Measurements from ENCODE around the gene GON4L.
"Not testable (repeated sequence)": the region's sequence is repeated elsewhere in the genome, so short reads cannot be mapped to it uniquely, and the experiment has no call there.

Gene GON4L

DNA sequence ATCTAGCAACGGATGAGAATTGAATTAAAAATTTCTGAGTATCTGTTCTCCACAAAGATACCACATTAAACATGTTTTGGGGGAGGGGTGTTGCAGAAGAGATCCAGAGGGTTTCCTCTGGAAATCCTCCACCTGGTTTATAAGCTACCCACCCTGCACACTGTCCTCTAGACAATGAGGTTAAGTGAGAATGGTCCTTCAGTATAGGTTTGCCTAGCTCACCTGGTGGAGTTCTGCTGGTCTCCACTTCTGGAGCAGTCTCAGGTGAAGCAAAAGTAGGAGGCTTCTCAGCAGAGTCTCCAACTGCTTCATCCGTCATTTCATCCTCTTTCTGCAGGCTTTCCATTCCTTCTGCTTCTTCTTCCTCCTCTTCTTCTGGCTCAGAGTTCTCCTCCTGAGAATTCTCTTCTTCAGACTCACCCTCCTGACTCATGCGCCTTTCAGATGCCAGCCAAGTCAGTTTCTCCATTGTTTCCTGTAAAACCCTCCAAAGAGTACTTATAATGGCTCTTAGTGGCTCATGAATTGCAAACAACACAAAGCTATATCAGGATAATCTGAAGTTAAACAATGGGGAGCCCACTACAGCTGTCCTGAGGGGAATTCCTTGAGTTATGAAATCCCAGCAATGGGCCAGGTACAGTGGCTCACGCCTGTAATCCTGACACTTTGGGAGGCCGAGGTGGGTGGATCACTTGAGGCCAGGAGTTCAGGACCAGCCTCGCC, 93.8 kb downstream of the GON4L start:
- not testable (repeated sequence) for H4K5ac ChIP-seq (ENCODE audit: low read length); H2AK5ac ChIP-seq (ENCODE audit: low read length); H2BK120ac ChIP-seq (ENCODE audit: low read depth, low read length); H3K4me2 ChIP-seq (ENCODE audit: low read length); H4K8ac ChIP-seq (ENCODE audit: low read depth, low read length); H2BK5ac ChIP-seq (ENCODE audit: low read length); H3K27ac ChIP-seq (ENCODE audit: low read depth, low read length); H3K79me2 ChIP-seq (ENCODE audit: control insufficient read depth, insufficient read depth, low read length); H3K56ac ChIP-seq (ENCODE audit: low read length); H3K9ac ChIP-seq (ENCODE audit: low read length); H3K4me3 ChIP-seq (ENCODE audit: low read length); H3K23ac ChIP-seq (ENCODE audit: low read length); H3K27me3 ChIP-seq (ENCODE audit: insufficient read depth, low read length, poor library complexity); H3K4ac ChIP-seq (ENCODE audit: low read depth, low read length); H3K79me1 ChIP-seq (ENCODE audit: low read length); H3K18ac ChIP-seq (ENCODE audit: low read length); H2BK15ac ChIP-seq (replicated peaks; ENCODE audit: low read depth); H3K4me1 ChIP-seq (ENCODE audit: control insufficient read depth, low read depth, low read length)
- peaks cover 14% of the 10 kb centered on the region for H3K36me3 ChIP-seq (ENCODE audit: control insufficient read depth, insufficient read depth, low read length)
- DNase-seq, result peak; percentile 80
- WGBS (ENCODE audit: extremely low coverage, insufficient coverage, low lambda C conversion rate), result no CpG with 5 or more reads among the region's 6 CpGs

DNA sequence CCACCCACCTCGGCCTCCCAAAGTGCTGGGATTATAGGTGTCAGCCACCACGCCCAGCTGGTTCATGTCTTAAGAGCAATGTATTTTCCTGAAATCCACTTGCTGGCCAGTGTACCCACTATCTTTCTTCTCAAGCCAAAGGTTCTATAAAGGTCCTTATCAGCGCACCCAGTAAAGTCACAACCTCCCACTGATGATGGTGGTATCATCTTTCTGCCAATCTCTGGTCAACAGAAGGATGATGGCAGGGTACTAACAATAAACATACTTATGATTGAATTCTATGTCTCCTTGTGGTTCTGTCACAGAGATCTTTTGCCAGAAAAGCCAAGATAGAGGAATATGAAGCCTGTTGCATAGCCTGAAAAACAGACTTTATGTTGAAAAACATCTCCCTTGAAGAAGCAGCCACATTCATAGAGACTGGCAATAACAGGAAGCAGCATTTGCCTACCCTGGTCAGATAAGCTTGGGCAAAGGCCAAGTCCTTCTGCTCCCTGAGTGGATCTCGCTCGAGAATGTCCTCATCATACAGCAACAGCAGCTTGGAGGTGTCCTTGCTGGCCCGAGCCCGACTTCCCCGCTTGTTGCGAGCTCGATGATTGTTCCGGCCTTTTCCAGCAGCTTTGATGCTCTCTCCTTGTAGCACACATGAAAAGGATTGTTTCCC, 95.1 kb downstream of the GON4L start:
- no peak overlapping the region for H2AK5ac ChIP-seq (ENCODE audit: low read length)
- no peak overlapping the region for H3K4me2 ChIP-seq (ENCODE audit: low read length)
- no peaks in the 10 kb centered on the region for H3K79me2 ChIP-seq (ENCODE audit: control insufficient read depth, insufficient read depth, low read length)
- no peak overlapping the region for H2BK15ac ChIP-seq (replicated peaks; ENCODE audit: low read depth)
- H3K4me3 ChIP-seq (ENCODE audit: low read length), result no peak overlapping the region
- H3K56ac ChIP-seq (ENCODE audit: low read length), result no peak overlapping the region
- H3K4me1 ChIP-seq (ENCODE audit: control insufficient read depth, low read depth, low read length), result no peaks in the 10 kb centered on the region
- H3K36me3 ChIP-seq (ENCODE audit: control insufficient read depth, insufficient read depth, low read length), result peaks cover 14% of the 10 kb centered on the region
- no peak for DNase-seq
- no CpG with 5 or more reads among the region's 11 CpGs for WGBS (ENCODE audit: extremely low coverage, insufficient coverage, low lambda C conversion rate)
- no peaks in the 10 kb centered on the region for H3K79me1 ChIP-seq (ENCODE audit: low read length)
- H3K27me3 ChIP-seq (ENCODE audit: insufficient read depth, low read length, poor library complexity), result no peaks in the 10 kb centered on the region
- no peak overlapping the region for H3K18ac ChIP-seq (ENCODE audit: low read length)
- no peak overlapping the region for H3K27ac ChIP-seq (ENCODE audit: low read depth, low read length)
- H2BK5ac ChIP-seq (ENCODE audit: low read length), result no peak overlapping the region
- H3K23ac ChIP-seq (ENCODE audit: low read length), result no peak overlapping the region
- no peak overlapping the region for H4K8ac ChIP-seq (ENCODE audit: low read depth, low read length)
- H3K4ac ChIP-seq (ENCODE audit: low read depth, low read length), result no peak overlapping the region
- H2BK120ac ChIP-seq (ENCODE audit: low read depth, low read length), result no peak overlapping the region
- H4K5ac ChIP-seq (ENCODE audit: low read length), result no peak overlapping the region
- no peak overlapping the region for H3K9ac ChIP-seq (ENCODE audit: low read length)

DNA sequence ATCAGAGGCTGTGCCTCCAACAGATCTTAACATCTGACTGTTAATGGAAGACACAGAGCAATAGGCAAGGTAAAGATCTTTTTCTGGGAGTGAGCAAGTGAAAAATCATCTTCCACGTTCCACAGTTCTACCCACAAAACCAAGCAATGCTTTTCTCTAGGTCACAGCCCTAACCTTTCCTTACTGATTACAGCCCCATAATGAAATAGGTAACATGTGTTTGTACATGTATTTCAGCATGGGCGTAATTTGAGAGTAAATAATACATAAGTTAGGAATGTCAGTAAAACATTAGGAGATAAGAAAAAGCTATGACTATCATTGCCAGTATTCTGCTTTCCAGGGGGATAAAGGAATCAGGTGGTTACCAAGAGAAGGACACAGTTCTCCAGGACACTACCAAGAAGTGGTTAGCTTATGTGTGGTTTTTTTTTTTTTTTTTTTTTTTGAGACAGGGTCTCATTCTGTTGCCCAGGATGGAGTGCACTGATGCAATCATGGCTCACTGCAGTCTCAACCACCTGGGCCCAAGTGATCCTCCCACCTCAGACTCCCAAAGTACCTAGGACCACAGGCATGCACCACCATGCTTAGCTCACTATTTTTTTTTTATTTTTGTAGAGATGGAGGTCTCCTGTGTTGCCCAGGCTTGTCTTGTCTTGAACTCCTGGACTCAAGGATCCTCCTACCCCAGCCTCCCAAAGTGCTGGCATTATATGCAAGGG, 96.1 kb downstream of the GON4L start:
- H3K56ac ChIP-seq (ENCODE audit: low read length), result no peak overlapping the region
- no peak overlapping the region for H4K8ac ChIP-seq (ENCODE audit: low read depth, low read length)
- H3K18ac ChIP-seq (ENCODE audit: low read length), result no peak overlapping the region
- H3K27ac ChIP-seq (ENCODE audit: low read depth, low read length), result no peak overlapping the region
- H3K79me2 ChIP-seq (ENCODE audit: control insufficient read depth, insufficient read depth, low read length), result no peaks in the 10 kb centered on the region
- H2BK15ac ChIP-seq (replicated peaks; ENCODE audit: low read depth), result no peak overlapping the region
- H3K27me3 ChIP-seq (ENCODE audit: insufficient read depth, low read length, poor library complexity), result no peaks in the 10 kb centered on the region
- DNase-seq, result no peak
- no peak overlapping the region for H3K4me3 ChIP-seq (ENCODE audit: low read length)
- H4K5ac ChIP-seq (ENCODE audit: low read length), result no peak overlapping the region
- no peak overlapping the region for H3K23ac ChIP-seq (ENCODE audit: low read length)
- H3K4ac ChIP-seq (ENCODE audit: low read depth, low read length), result no peak overlapping the region
- no peak overlapping the region for H2BK120ac ChIP-seq (ENCODE audit: low read depth, low read length)
- no CpG with 5 or more reads among the region's 2 CpGs for WGBS (ENCODE audit: extremely low coverage, insufficient coverage, low lambda C conversion rate)
- H3K9ac ChIP-seq (ENCODE audit: low read length), result no peak overlapping the region
- no peak overlapping the region for H2AK5ac ChIP-seq (ENCODE audit: low read length)
- H3K36me3 ChIP-seq (ENCODE audit: control insufficient read depth, insufficient read depth, low read length), result peaks cover 12% of the 10 kb centered on the region
- H3K4me2 ChIP-seq (ENCODE audit: low read length), result no peak overlapping the region
- no peaks in the 10 kb centered on the region for H3K79me1 ChIP-seq (ENCODE audit: low read length)
- H2BK5ac ChIP-seq (ENCODE audit: low read length), result no peak overlapping the region
- H3K4me1 ChIP-seq (ENCODE audit: control insufficient read depth, low read depth, low read length), result no peaks in the 10 kb centered on the region

DNA sequence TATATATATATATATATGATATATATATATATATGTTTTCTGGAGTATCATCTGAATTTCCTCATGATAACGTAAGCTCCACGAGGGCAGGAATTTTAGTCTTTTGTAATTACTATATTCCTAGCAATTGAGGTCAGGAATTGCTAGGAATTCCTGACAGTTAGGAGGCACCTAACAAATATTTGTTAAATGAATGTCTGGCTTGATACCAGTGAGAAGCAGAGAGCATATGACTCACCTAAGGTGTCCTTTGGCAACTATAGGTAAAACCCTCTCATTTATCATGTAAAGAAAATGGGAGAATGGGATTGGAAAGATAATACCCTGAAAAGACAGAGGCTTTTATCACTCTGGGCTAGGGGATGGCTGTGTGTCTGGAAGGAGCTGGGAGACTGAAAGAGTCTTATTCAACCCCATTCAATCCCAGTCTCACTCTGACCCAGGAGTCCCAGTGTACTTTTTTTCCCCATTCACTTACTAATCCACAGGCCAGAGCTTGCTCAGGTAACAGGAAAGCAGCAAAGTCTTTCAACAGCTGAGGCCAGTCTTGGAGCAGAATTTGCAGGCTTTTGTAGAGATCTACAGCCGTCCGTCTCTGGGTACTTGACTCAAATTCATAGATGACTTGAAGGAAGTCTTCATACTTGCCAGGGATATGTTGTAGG, 96.9 kb downstream of the GON4L start:
- Histone ChIP-seq H3K9ac (ENCODE audit: low read length) (no peak overlapping the region), H2BK15ac (replicated peaks; ENCODE audit: low read depth) (no peak overlapping the region), H3K27me3 (ENCODE audit: insufficient read depth, low read length, poor library complexity) (no peaks in the 10 kb centered on the region), H2BK120ac (ENCODE audit: low read depth, low read length) (no peak overlapping the region), H3K4me2 (ENCODE audit: low read length) (no peak overlapping the region), H4K5ac (ENCODE audit: low read length) (no peak overlapping the region), H3K23ac (ENCODE audit: low read length) (no peak overlapping the region), H3K36me3 (ENCODE audit: control insufficient read depth, insufficient read depth, low read length) (peaks cover 10% of the 10 kb centered on the region), H2AK5ac (ENCODE audit: low read length) (no peak overlapping the region), H3K4me3 (ENCODE audit: low read length) (no peak overlapping the region), H3K27ac (ENCODE audit: low read depth, low read length) (no peak overlapping the region), H3K79me2 (ENCODE audit: control insufficient read depth, insufficient read depth, low read length) (no peaks in the 10 kb centered on the region), H3K56ac (ENCODE audit: low read length) (no peak overlapping the region), H3K4me1 (ENCODE audit: control insufficient read depth, low read depth, low read length) (no peaks in the 10 kb centered on the region), H2BK5ac (ENCODE audit: low read length) (no peak overlapping the region), H3K79me1 (ENCODE audit: low read length) (no peaks in the 10 kb centered on the region), H3K18ac (ENCODE audit: low read length) (no peak overlapping the region), H3K4ac (ENCODE audit: low read depth, low read length) (no peak overlapping the region), H4K8ac (ENCODE audit: low read depth, low read length) (no peak overlapping the region)
- no CpG with 5 or more reads among the region's 4 CpGs for WGBS (ENCODE audit: extremely low coverage, insufficient coverage, low lambda C conversion rate)
- peak; percentile 18 for DNase-seq

DNA sequence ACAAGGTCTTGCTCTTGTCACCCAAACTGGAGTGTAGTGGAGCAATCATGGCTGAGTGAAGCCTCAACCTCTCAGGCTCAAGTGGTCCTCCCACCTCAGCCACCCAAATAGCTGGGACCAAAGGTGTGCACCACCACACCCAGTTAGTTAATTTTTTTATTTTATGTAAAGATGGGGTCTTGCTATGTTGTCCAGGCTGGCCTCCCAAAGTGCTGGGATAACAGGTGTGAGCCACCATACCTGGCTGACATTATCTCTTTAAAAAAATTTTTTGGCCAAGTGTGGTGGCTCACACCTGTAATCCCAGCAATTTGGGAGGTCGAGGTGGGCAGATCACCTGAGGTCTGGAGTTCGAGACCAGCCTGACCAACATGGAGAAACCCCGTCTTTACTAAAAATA, 98.0 kb downstream of the GON4L start:
- not testable (repeated sequence) for H2BK120ac ChIP-seq (ENCODE audit: low read depth, low read length); H4K8ac ChIP-seq (ENCODE audit: low read depth, low read length); H3K79me2 ChIP-seq (ENCODE audit: control insufficient read depth, insufficient read depth, low read length); H3K4me1 ChIP-seq (ENCODE audit: control insufficient read depth, low read depth, low read length); H3K4ac ChIP-seq (ENCODE audit: low read depth, low read length); H2AK5ac ChIP-seq (ENCODE audit: low read length); DNase-seq; H2BK15ac ChIP-seq (replicated peaks; ENCODE audit: low read depth); H3K27me3 ChIP-seq (ENCODE audit: insufficient read depth, low read length, poor library complexity); H3K9ac ChIP-seq (ENCODE audit: low read length); H3K23ac ChIP-seq (ENCODE audit: low read length); H3K4me3 ChIP-seq (ENCODE audit: low read length); H4K5ac ChIP-seq (ENCODE audit: low read length); H2BK5ac ChIP-seq (ENCODE audit: low read length); H3K27ac ChIP-seq (ENCODE audit: low read depth, low read length); H3K18ac ChIP-seq (ENCODE audit: low read length); H3K79me1 ChIP-seq (ENCODE audit: low read length); H3K56ac ChIP-seq (ENCODE audit: low read length); H3K4me2 ChIP-seq (ENCODE audit: low read length)
- WGBS (ENCODE audit: extremely low coverage, insufficient coverage, low lambda C conversion rate), result no CpG with 5 or more reads among the region's 3 CpGs
- H3K36me3 ChIP-seq (ENCODE audit: control insufficient read depth, insufficient read depth, low read length), result peaks cover 10% of the 10 kb centered on the region
